H1 (cell line): ENCODE data around the gene ART5. TPM values are rescaled to one million over a fixed set of nuclear protein-coding genes. Genes with fewer than 3 reads are reported as not detected.

Experiments
- BCL11A ChIP-seq, 2 experiments: IDR thresholded peaks; one replicate each; pipeline ENCODE4 v1.6.1; 2011; ENCODE audit warnings: low read depth in 2 of 2, low read length in 2 of 2, mild to moderate bottlenecking in 2 of 2
- BRCA1 ChIP-seq: IDR thresholded peaks from 2 replicates; pipeline ENCODE4 v1.6.1; 2012; ENCODE audit warnings: low read depth, low read length, improper control_type of control experiment
- CHD7 ChIP-seq: fragments of 300-600 bp; sonication (generic); IDR thresholded peaks from 2 replicates; pipeline ENCODE4 v1.7.1; 2012; ENCODE audit warnings: low read length, moderate library complexity, mild to moderate bottlenecking, inconsistent platforms; ENCODE audit not compliant: insufficient replicate concordance
- CTBP2 ChIP-seq: IDR thresholded peaks from 2 replicates; pipeline ENCODE4 v1.7.0; 2011; ENCODE audit warnings: borderline replicate concordance, mild to moderate bottlenecking, moderate library complexity, mixed read lengths, low read length; ENCODE audit not compliant: insufficient read depth, insufficient read length
- RFX5 ChIP-seq: IDR thresholded peaks from 2 replicates; pipeline ENCODE4 v1.6.1; 2011; ENCODE audit warnings: low read depth, low read length, improper control_type of control experiment, borderline replicate concordance
- RXRA ChIP-seq: IDR thresholded peaks from 2 replicates; pipeline ENCODE4 v1.6.1; 2011; ENCODE audit warnings: low read depth, mild to moderate bottlenecking, low read length, moderate library complexity; ENCODE audit not compliant: insufficient read depth
- TBP ChIP-seq: IDR thresholded peaks from 2 replicates; pipeline ENCODE4 v1.6.1; 2011; ENCODE audit warnings: low read depth, low read length, improper control_type of control experiment
- polyA plus RNA-seq, 7 experiments: library from polyadenylated mRNA; depleted of rRNA in 3 of 7; stranded (reverse) in 5 of 7; unstranded in 2 of 7; fragments of >200 nt in 5 of 7; fragments of 200-250 nt in 2 of 7; gene quantifications; 1 replicate in 5 of 7; 2 replicates in 1 of 7; 4 replicates in 1 of 7; pipeline versions ENCODE4 v1.2.1 to v1.2.3, GENCODE V29; 2011 to 2013; ENCODE audit warnings: missing spikeins in 2 of 7, mixed read lengths in 2 of 7
- total RNA-seq: library from RNA; stranded (reverse); fragmentation: NEBNext Ultra II Directional; extraction: Animal tissue kit (Norgen Biotek cat#: 25700); gene quantifications from 2 replicates; pipeline ENCODE4 v1.2.1, GENCODE V29; 2021

The ART5 gene
- total and polyA plus RNA-seq, 2 of the 8 experiments (the other 6 are each of a cell fraction or from before 2014, with no cell fraction given): 6.0 to 7.5 TPM

GRCh38 chr11:3638513-3638912 is 3.3 kb downstream of the ART5 start (continued):
- TF ChIP-seq CHD7 (no peak), RFX5 (no peak), BCL11A (IDR thresholded peaks at IDR 0.05; ENCODE audit: low read depth in 2 of 2, low read length in 2 of 2) (no peak), CTBP2 (no peak), RXRA (no peak), BRCA1 (no peak), TBP (no peak)
